CD4-positive, alpha-beta memory T cell (primary cell): ENCODE measurements around the gene USP24. TPM values are rescaled to one million over a fixed set of nuclear protein-coding genes. Genes with fewer than 3 reads are reported as not detected.
A peak's percentile ranks its signal among the peaks of the same experiment; 100 is the strongest.

Source experiments
- CTCF ChIA-PET: fragments of 350-600 bp; sonication (Branson Sonifier 250); formaldehyde crosslinking; loops from one replicate; lab custom pipeline; 2021; ENCODE audit warnings: inconsistent platforms; ENCODE audit not compliant: partially characterized antibody; lab: Charles Lee
- POLR2A ChIA-PET: fragments of 350-600 bp; sonication (Branson Sonifier 250); formaldehyde crosslinking; loops from one replicate; lab custom pipeline; 2021; ENCODE audit not compliant: partially characterized antibody; lab: Charles Lee
- DNase-seq, 5 donors: peaks; one replicate each; pipeline versions ENCODE4 v3.0.0 to v3.0.0-alpha.2; 2020 to 2022; ENCODE audit warnings: mixed read lengths in 1 of 5
- H3K27ac ChIP-seq: one replicate; pipeline ENCODE4 v1.7.0; 2013; ENCODE audit warnings: low read depth, low read length
- H3K27me3 ChIP-seq: 2 replicates; pipeline ENCODE4 v1.7.0; 2013; ENCODE audit warnings: mild to moderate bottlenecking, low read length, moderate library complexity; ENCODE audit not compliant: insufficient read depth
- H3K36me3 ChIP-seq: 2 replicates; pipeline ENCODE4 v1.7.0; 2013; ENCODE audit warnings: mild to moderate bottlenecking, low read length, moderate library complexity; ENCODE audit not compliant: insufficient read depth
- H3K4me1 ChIP-seq: 2 replicates; pipeline ENCODE4 v1.7.0; 2013; ENCODE audit warnings: mild to moderate bottlenecking, low read length, moderate library complexity; ENCODE audit not compliant: insufficient read depth
- H3K4me3 ChIP-seq, 2 donors: one replicate each; pipeline ENCODE4 v1.7.0; 2013; ENCODE audit warnings: low read length in 2 of 2, mild to moderate bottlenecking in 1 of 2
- H3K9me3 ChIP-seq, 2 donors: one replicate each; pipeline ENCODE4 v1.7.0; 2013; ENCODE audit warnings: low read length in 2 of 2, control low read depth in 1 of 2; ENCODE audit not compliant: control insufficient read depth in 1 of 2
- H3K27ac Mint-ChIP-seq, 7 donors: one replicate each; pipeline ENCODE4 v1.8.0; 2020 to 2021; ENCODE audit warnings: mixed read lengths in 7 of 7, mild to moderate bottlenecking in 6 of 7, inconsistent platforms in 3 of 7, moderate library complexity in 3 of 7
- H3K27me3 Mint-ChIP-seq, 2 donors: one replicate each; pipeline ENCODE4 v1.8.0; 2020 to 2021; ENCODE audit warnings: mixed read lengths in 2 of 2
- H3K36me3 Mint-ChIP-seq, 2 donors: one replicate each; pipeline ENCODE4 v1.8.0; 2020 to 2021; ENCODE audit warnings: mixed read lengths in 2 of 2, inconsistent platforms in 1 of 2, mild to moderate bottlenecking in 1 of 2
- H3K4me1 Mint-ChIP-seq, 4 donors: one replicate each; pipeline ENCODE4 v1.8.0; 2020 to 2021; ENCODE audit warnings: mixed read lengths in 4 of 4, mild to moderate bottlenecking in 1 of 4
- H3K4me3 Mint-ChIP-seq, 8 donors: one replicate each; pipeline ENCODE4 v1.8.0; 2020 to 2021; ENCODE audit warnings: mixed read lengths in 8 of 8, mild to moderate bottlenecking in 7 of 8, moderate library complexity in 6 of 8, inconsistent platforms in 3 of 8
- H3K9me3 Mint-ChIP-seq, 8 donors: one replicate each; pipeline ENCODE4 v1.8.0; 2020 to 2021; ENCODE audit warnings: mixed read lengths in 8 of 8, mild to moderate bottlenecking in 5 of 8, inconsistent platforms in 3 of 8, moderate library complexity in 1 of 8
- intact Hi-C: fragments of 100-400 bp; cut with micrococcal nuclease; formaldehyde crosslinking; loops from one replicate; pipeline ENCODE4 v1.15.1; 2023
- polyA plus RNA-seq, 2 donors: library from polyadenylated mRNA; unstranded; fragments of 300-500 nt; fragmentation: Illumina TruSeq; gene quantifications; one replicate each; pipeline ENCODE4 v1.2.3, GENCODE V29; 2021
- total RNA-seq, 2 experiments: library from RNA; stranded (reverse); gene quantifications; one replicate each; pipeline ENCODE4 v1.2.3, GENCODE V29; 2021

Gene USP24
- total and polyA plus RNA-seq, 4 experiments from 2014 or later: 1.6 to 74.2 (median 42.1) TPM

DNA sequence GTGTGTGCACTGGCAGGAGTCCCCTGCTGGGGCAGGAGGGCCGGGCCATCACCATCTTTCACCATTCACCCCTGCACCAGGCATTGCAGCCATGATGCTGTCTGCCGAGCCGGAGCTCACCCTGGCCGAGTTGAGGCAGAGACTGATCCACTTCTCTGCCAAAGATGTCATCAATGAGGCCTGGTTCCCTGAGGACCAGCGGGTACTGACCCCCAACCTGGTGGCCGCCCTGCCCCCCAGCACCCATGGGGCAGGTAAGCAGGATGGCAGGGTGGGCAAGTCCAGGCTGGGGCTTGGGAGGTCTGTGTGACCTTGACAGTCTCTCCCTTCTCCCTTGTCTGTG, 157.2 kb downstream of the USP24 start:
- H3K36me3 Mint-ChIP-seq: no peaks in the 10 kb centered on the region
- no peak for DNase-seq
- no peak overlapping the region for H3K4me3 Mint-ChIP-seq
- H3K27ac Mint-ChIP-seq: no peak overlapping the region
- H3K27me3 Mint-ChIP-seq: no peaks in the 10 kb centered on the region
- H3K27ac ChIP-seq: no peak overlapping the region
- no peaks in the 10 kb centered on the region for H3K4me1 Mint-ChIP-seq
- ChIA-PET CTCF (no interaction called here), POLR2A (no interaction called here)
- H3K27me3 ChIP-seq: no peaks in the 10 kb centered on the region
- no peaks in the 10 kb centered on the region for H3K9me3 ChIP-seq
- H3K9me3 Mint-ChIP-seq: peaks cover 0 to 1% (median 0%) of the 10 kb centered on the region in 8 donors
- H3K36me3 ChIP-seq: no peaks in the 10 kb centered on the region
- no peak overlapping the region for H3K4me3 ChIP-seq
- intact Hi-C loops: no loop called here
- no peaks in the 10 kb centered on the region for H3K4me1 ChIP-seq

DNA sequence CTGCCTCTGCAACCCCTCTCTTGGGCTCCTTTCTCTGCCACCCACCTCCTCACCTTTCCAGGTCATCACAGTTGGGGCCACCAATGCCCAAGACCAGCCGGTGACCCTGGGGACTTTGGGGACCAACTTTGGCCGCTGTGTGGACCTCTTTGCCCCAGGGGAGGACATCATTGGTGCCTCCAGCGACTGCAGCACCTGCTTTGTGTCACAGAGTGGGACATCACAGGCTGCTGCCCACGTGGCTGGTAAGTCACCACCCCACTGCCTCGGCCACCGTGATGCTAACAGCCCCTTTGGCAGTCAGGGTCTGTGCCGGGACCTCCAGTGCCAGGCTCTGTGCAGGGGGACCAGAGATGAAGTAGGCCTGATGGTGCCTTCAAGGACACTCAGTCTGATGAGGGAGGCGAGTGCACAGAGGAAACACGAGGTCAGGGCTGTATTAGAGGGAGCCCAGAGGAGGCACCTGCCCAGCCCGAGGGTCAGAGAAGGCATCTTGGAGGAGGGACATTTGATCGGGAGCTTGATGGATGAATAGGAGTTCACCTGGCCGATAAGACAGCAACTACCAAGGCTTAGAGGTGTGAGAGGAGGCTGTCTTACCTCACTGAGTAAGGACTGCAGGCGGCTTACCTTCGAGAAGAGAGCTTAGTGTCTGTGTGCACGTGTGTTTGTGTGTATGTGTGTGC, 157.8 kb downstream of the USP24 start:
- Mint-ChIP-seq H3K4me1 (no peaks in the 10 kb centered on the region), H3K27ac (peak overlapping the region in 1 of 7 donors; percentile 64), H3K36me3 (no peaks in the 10 kb centered on the region), H3K4me3 (peak overlapping the region in 1 of 8 donors; percentile 41), H3K27me3 (no peaks in the 10 kb centered on the region), H3K9me3 (peaks cover 0 to 1% (median 0%) of the 10 kb centered on the region in 8 donors)
- no peaks in the 10 kb centered on the region for H3K36me3 ChIP-seq
- CTCF ChIA-PET: no interaction called here
- intact Hi-C loops: no loop called here
- POLR2A ChIA-PET: no interaction called here
- H3K27ac ChIP-seq: no peak overlapping the region
- H3K27me3 ChIP-seq: no peaks in the 10 kb centered on the region
- no peak overlapping the region for H3K4me3 ChIP-seq
- DNase-seq: no peak
- H3K9me3 ChIP-seq: no peaks in the 10 kb centered on the region
- no peaks in the 10 kb centered on the region for H3K4me1 ChIP-seq

DNA sequence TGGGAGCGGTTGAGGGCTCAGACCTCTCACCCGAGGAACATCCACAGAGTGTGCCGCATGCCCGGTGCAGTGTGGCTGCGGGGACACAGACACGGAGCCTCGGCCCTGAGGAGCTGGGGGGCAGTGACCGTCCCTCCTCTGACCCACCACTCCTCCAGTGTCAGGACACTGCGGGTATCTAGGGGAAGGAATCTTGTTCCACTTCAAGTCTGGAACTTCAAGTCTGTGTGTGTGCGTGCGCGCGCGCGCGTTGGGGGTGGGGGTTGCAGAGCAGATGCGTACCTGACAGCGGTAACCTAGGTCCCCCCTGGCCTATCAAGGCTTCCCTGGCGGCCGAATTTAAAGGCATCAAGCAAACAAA, 158.6 kb downstream of the USP24 start:
- no peaks in the 10 kb centered on the region for H3K9me3 ChIP-seq
- H3K27me3 Mint-ChIP-seq: no peaks in the 10 kb centered on the region
- no peaks in the 10 kb centered on the region for H3K9me3 Mint-ChIP-seq
- H3K36me3 ChIP-seq: no peaks in the 10 kb centered on the region
- no peak overlapping the region for H3K4me3 ChIP-seq
- H3K4me3 Mint-ChIP-seq: peak overlapping the region in 3 of 8 donors; percentile 31 to 36 (median 33)
- no peaks in the 10 kb centered on the region for H3K36me3 Mint-ChIP-seq
- no peaks in the 10 kb centered on the region for H3K27me3 ChIP-seq
- CTCF ChIA-PET: no interaction called here
- intact Hi-C loops: no loop called here
- no peaks in the 10 kb centered on the region for H3K4me1 ChIP-seq
- no peaks in the 10 kb centered on the region for H3K4me1 Mint-ChIP-seq
- H3K27ac ChIP-seq: no peak overlapping the region
- DNase-seq: no peak
- no peak overlapping the region for H3K27ac Mint-ChIP-seq
- POLR2A ChIA-PET: no interaction called here

DNA sequence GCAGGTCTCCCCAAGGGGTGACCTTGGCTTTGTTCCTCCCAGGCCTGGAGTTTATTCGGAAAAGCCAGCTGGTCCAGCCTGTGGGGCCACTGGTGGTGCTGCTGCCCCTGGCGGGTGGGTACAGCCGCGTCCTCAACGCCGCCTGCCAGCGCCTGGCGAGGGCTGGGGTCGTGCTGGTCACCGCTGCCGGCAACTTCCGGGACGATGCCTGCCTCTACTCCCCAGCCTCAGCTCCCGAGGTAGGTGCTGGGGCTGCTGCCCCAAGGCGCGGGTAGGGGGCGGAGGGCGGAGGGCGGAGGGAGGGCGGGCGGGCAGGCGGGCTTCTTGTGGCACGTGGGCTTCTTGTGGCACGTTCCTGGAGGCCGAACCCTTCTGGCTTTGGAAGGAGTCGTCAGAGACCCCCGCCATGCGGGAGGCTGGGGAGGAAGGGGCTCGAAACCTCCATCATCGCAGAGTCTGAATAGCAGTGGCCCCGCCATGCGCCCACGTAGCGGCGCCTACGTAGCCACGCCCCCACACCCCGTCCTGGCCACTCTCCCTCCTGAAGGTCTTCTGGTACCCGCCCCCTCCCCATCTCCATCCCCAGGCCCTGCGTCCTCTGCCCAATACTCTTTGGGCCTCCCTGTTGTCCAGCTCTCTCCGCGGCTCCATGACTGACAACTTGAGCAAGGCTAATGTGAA, 159.1 kb downstream of the USP24 start:
- no peaks in the 10 kb centered on the region for H3K4me1 Mint-ChIP-seq
- H3K36me3 Mint-ChIP-seq: no peaks in the 10 kb centered on the region
- H3K4me1 ChIP-seq: no peaks in the 10 kb centered on the region
- no peak overlapping the region for H3K27ac Mint-ChIP-seq
- H3K4me3 ChIP-seq: no peak overlapping the region
- no peaks in the 10 kb centered on the region for H3K9me3 Mint-ChIP-seq
- intact Hi-C loops: no loop called here
- H3K36me3 ChIP-seq: no peaks in the 10 kb centered on the region
- no peaks in the 10 kb centered on the region for H3K9me3 ChIP-seq
- no peak for DNase-seq
- ChIA-PET CTCF (no interaction called here), POLR2A (no interaction called here)
- peak overlapping the region in 3 of 8 donors; percentile 31 to 36 (median 33) for H3K4me3 Mint-ChIP-seq
- no peak overlapping the region for H3K27ac ChIP-seq
- H3K27me3 Mint-ChIP-seq: no peaks in the 10 kb centered on the region
- H3K27me3 ChIP-seq: no peaks in the 10 kb centered on the region

- Mint-ChIP-seq H3K4me1 (no peaks in the 10 kb centered on the region), H3K36me3 (no peaks in the 10 kb centered on the region), H3K27me3 (no peaks in the 10 kb centered on the region), H3K27ac (no peak overlapping the region), H3K4me3 (no peak overlapping the region), H3K9me3 (no peaks in the 10 kb centered on the region)
- Histone ChIP-seq H3K36me3 (no peaks in the 10 kb centered on the region), H3K4me3 (no peak overlapping the region), H3K27ac (no peak overlapping the region), H3K27me3 (no peaks in the 10 kb centered on the region), H3K4me1 (no peaks in the 10 kb centered on the region), H3K9me3 (no peaks in the 10 kb centered on the region)
- intact Hi-C loops: no loop called here
- POLR2A ChIA-PET: no interaction called here
- no peak for DNase-seq
- CTCF ChIA-PET: no interaction called here
Observed at GRCh38 chr1:55055084-55055882, 159.9 kb downstream of the USP24 start.

GRCh38 chr1:55054396-55054795, 160.8 kb downstream of the USP24 start:
- POLR2A ChIA-PET: no interaction called here
- H3K27me3 ChIP-seq: no peaks in the 10 kb centered on the region
- H3K36me3 Mint-ChIP-seq: no peaks in the 10 kb centered on the region
- H3K27me3 Mint-ChIP-seq: no peaks in the 10 kb centered on the region
- H3K27ac ChIP-seq: no peak overlapping the region
- intact Hi-C loops: no loop called here
- no peaks in the 10 kb centered on the region for H3K4me1 Mint-ChIP-seq
- no peaks in the 10 kb centered on the region for H3K9me3 ChIP-seq
- H3K9me3 Mint-ChIP-seq: no peaks in the 10 kb centered on the region
- no peak overlapping the region for H3K4me3 ChIP-seq
- H3K36me3 ChIP-seq: no peaks in the 10 kb centered on the region
- DNase-seq: no peak
- no peaks in the 10 kb centered on the region for H3K4me1 ChIP-seq
- no peak overlapping the region for H3K27ac Mint-ChIP-seq
- CTCF ChIA-PET: interaction anchor here (0.6 kb wide), 1 partner anchor 226 kb away, joined by 4 read pairs; no protein-coding TSS in a partner anchor
- no peak overlapping the region for H3K4me3 Mint-ChIP-seq

- ChIA-PET CTCF (no interaction called here), POLR2A (no interaction called here)
- H3K4me3 ChIP-seq: no peak overlapping the region
- no peak for DNase-seq
- intact Hi-C loops: no loop called here
- no peak overlapping the region for H3K27ac ChIP-seq
- Mint-ChIP-seq H3K27me3 (peaks cover 0 to 3% of the 10 kb centered on the region in 2 donors), H3K4me1 (no peaks in the 10 kb centered on the region), H3K36me3 (no peaks in the 10 kb centered on the region), H3K4me3 (no peak overlapping the region), H3K27ac (no peak overlapping the region), H3K9me3 (no peaks in the 10 kb centered on the region)
- H3K9me3 ChIP-seq: no peaks in the 10 kb centered on the region
- H3K36me3 ChIP-seq: no peaks in the 10 kb centered on the region
- no peaks in the 10 kb centered on the region for H3K4me1 ChIP-seq
- no peaks in the 10 kb centered on the region for H3K27me3 ChIP-seq
Observed at GRCh38 chr1:55053265-55053954, 161.8 kb downstream of the USP24 start.
